SK-N-SH (cell line): ENCODE results near the gene SSTR4. TPM values are rescaled to one million over a fixed set of nuclear protein-coding genes. Genes with fewer than 3 reads are reported as not detected.

Experiments
- CTCF ChIA-PET: fragments of 300-600, 350-600 bp; formaldehyde crosslinking; extraction: SDS; loops from one replicate; lab custom pipeline; 2021; lab: Yijun Ruan, JAX
- POLR2A ChIA-PET: fragments of 350-600 bp; sonication (Branson Sonifier 250); formaldehyde crosslinking; extraction: SDS; loops from one replicate; lab custom pipeline; 2020; ENCODE audit warnings: antibody characterized with exemption, inconsistent platforms; lab: Yijun Ruan, JAX
- DNase-seq: peaks from one replicate; pipeline ENCODE4 v3.0.0; 2012
- H2AFZ ChIP-seq: fragments of 200-600 bp; sonication (generic); 2 replicates; pipeline ENCODE4 v1.8.1; 2016; ENCODE audit warnings: antibody characterized with exemption, mild to moderate bottlenecking, low read depth
- H3F3A ChIP-seq: fragments of 200-600 bp; sonication (generic); replicated peaks from 2 replicates; pipeline ENCODE3; 2016; ENCODE audit warnings: antibody characterized with exemption, mild to moderate bottlenecking; ENCODE audit not compliant: insufficient read depth
- H3K27ac ChIP-seq, 2 experiments: fragments of 200-500 bp in 1 of 2; fragments of 200-600 bp in 1 of 2; sonication (Bioruptor generic) in 1 of 2; sonication (generic), shearing (Covaris generic) in 1 of 2; 2 replicates each; pipeline versions ENCODE4 v1.5.1 to v1.6.1; 2014 to 2016; ENCODE audit warnings: low read depth in 2 of 2, inconsistent platforms in 1 of 2, low read length in 1 of 2, mild to moderate bottlenecking in 1 of 2, mixed read lengths in 1 of 2
- H3K27me3 ChIP-seq: fragments of 200-600 bp; sonication (generic), shearing (Covaris generic); 2 replicates; pipeline ENCODE4 v1.6.1; 2016; ENCODE audit warnings: mixed run types; ENCODE audit not compliant: insufficient read depth
- H3K36me3 ChIP-seq, 2 experiments: fragments of 200-500 bp in 1 of 2; fragments of 200-600 bp in 1 of 2; sonication (Bioruptor generic) in 1 of 2; sonication (generic) in 1 of 2; replicated peaks in 1 of 2; 2 replicates each; pipeline versions ENCODE3 to v1.5.1; 2014 to 2016; ENCODE audit warnings: low read length in 1 of 2, mild to moderate bottlenecking in 1 of 2; ENCODE audit not compliant: insufficient read depth in 2 of 2, control insufficient read depth in 1 of 2
- H3K4me1 ChIP-seq, 2 experiments: fragments of 200-500 bp in 1 of 2; fragments of 200-600 bp in 1 of 2; sonication (Bioruptor generic) in 1 of 2; sonication (generic), shearing (Covaris generic) in 1 of 2; 2 replicates each; pipeline versions ENCODE4 v1.5.1 to v1.6.1; 2014 to 2016; ENCODE audit warnings: low read depth in 1 of 2, low read length in 1 of 2, mixed run types in 1 of 2; ENCODE audit not compliant: insufficient read depth in 2 of 2, control insufficient read depth in 1 of 2
- H3K4me2 ChIP-seq: fragments of 200-600 bp; sonication (generic), shearing (Covaris generic); 2 replicates; pipeline ENCODE4 v1.6.1; 2017; ENCODE audit warnings: mixed run types
- H3K4me3 ChIP-seq, 2 experiments: fragments of 200-500 bp in 1 of 2; fragments of 200-600 bp in 1 of 2; sonication (Bioruptor generic) in 1 of 2; sonication (generic), shearing (Covaris generic) in 1 of 2; 2 replicates each; pipeline versions ENCODE4 v1.5.1 to v1.8.1; 2014 to 2016; ENCODE audit warnings: low read depth in 2 of 2, inconsistent platforms in 1 of 2, low read length in 1 of 2, mild to moderate bottlenecking in 1 of 2, mixed read lengths in 1 of 2, moderate library complexity in 1 of 2
- H3K79me2 ChIP-seq: fragments of 200-600 bp; sonication (generic); 2 replicates; pipeline ENCODE4 v1.8.1; 2017; ENCODE audit warnings: mild to moderate bottlenecking; ENCODE audit not compliant: insufficient read depth
- H3K9ac ChIP-seq: fragments of 200-600 bp; sonication (generic); 2 replicates; pipeline ENCODE4 v1.6.1; 2017; ENCODE audit warnings: mixed run types
- H3K9me2 ChIP-seq: fragments of 200-600 bp; sonication (generic); 2 replicates; pipeline ENCODE4 v1.6.1; 2017; ENCODE audit warnings: mixed run types
- H3K9me3 ChIP-seq: fragments of 200-600 bp; sonication (generic); 2 replicates; pipeline ENCODE4 v1.6.1; 2017; ENCODE audit warnings: mixed run types, mild to moderate bottlenecking, moderate library complexity
- H4K20me1 ChIP-seq: fragments of 200-600 bp; sonication (generic); 2 replicates; pipeline ENCODE4 v1.6.1; 2017; ENCODE audit warnings: mild to moderate bottlenecking, mixed run types; ENCODE audit not compliant: insufficient read depth
- FOXM1 ChIP-seq: IDR thresholded peaks from 2 replicates; pipeline ENCODE4 v1.4.0; 2012; ENCODE audit warnings: low read depth, mild to moderate bottlenecking
- GABPA ChIP-seq: IDR thresholded peaks from 2 replicates; pipeline ENCODE4 v1.4.0; 2012; ENCODE audit warnings: low read depth, mild to moderate bottlenecking
- GATA2 ChIP-seq: sonication (generic); formaldehyde crosslinking; IDR thresholded peaks from 2 replicates; pipeline ENCODE4 v1.5.0; 2020; ENCODE audit warnings: mild to moderate bottlenecking, missing genetic modification reagents
- MEF2A ChIP-seq: IDR thresholded peaks from 2 replicates; pipeline ENCODE4 v1.4.0; 2012; ENCODE audit warnings: low read depth, borderline replicate concordance
- MXI1 ChIP-seq: IDR thresholded peaks from 2 replicates; pipeline ENCODE4 v1.6.1; 2012; ENCODE audit warnings: mild to moderate bottlenecking, low read depth, low read length, improper control_type of control experiment
- NRF1 ChIP-seq: IDR thresholded peaks from 2 replicates; pipeline ENCODE4 v1.6.1; 2012; ENCODE audit warnings: low read depth, mild to moderate bottlenecking, low read length
- PBX3 ChIP-seq: IDR thresholded peaks from 2 replicates; pipeline ENCODE4; 2012
- REST ChIP-seq: IDR thresholded peaks from 2 replicates; pipeline ENCODE4 v1.6.1; 2012; ENCODE audit warnings: mild to moderate bottlenecking, low read depth, low read length, moderate library complexity
- RFX5 ChIP-seq: IDR thresholded peaks from 2 replicates; pipeline ENCODE4 v1.6.1; 2012; ENCODE audit warnings: mild to moderate bottlenecking, improper control_type of control experiment, low read length
- TEAD4 ChIP-seq: IDR thresholded peaks from 2 replicates; pipeline ENCODE4 v1.4.0; 2012; ENCODE audit warnings: mild to moderate bottlenecking, borderline replicate concordance; ENCODE audit not compliant: insufficient read depth
- YY1 ChIP-seq: IDR thresholded peaks from 2 replicates; pipeline ENCODE4 v1.4.0; 2012; ENCODE audit warnings: low read depth, mild to moderate bottlenecking
- WGBS: methylation state at CpG from one replicate; pipeline ENCODE4 v1.1.6; 2017; ENCODE audit warnings: low lambda C conversion rate; 5-methylcytosine and 5-hydroxymethylcytosine counted together
- polyA plus RNA-seq, 3 experiments: library from polyadenylated mRNA; depleted of rRNA; stranded (reverse); fragments of >200 nt; gene quantifications; 2 replicates each; pipeline ENCODE4 v1.2.3, GENCODE V29; 2012
- TF ChIP-seq, protein P1 (sequence below): fragments of 150-350 bp; IDR thresholded peaks from 2 replicates; pipeline ENCODE4 v1.6.1; 2017; ENCODE audit warnings: antibody characterized with exemption, low read length, low read depth, borderline replicate concordance
- TF ChIP-seq, protein P2 (sequence below): IDR thresholded peaks from 2 replicates; pipeline ENCODE4 v1.4.0; 2012; ENCODE audit warnings: low read depth

The SSTR4 gene
- polyA plus RNA-seq, 1 of the 3 experiments (the other 2 are of a cell fraction), result not detected

- no peak for DNase-seq
- H3K9me3 ChIP-seq, result no peaks in the 10 kb centered on the region
- H3K9ac ChIP-seq, result no peak overlapping the region
- no peaks in the 10 kb centered on the region for H3K36me3 ChIP-seq
- no peaks in the 10 kb centered on the region for H3K79me2 ChIP-seq
- peaks cover 12% of the 10 kb centered on the region; the same call in 1 of the 2 replicates for H3K27me3 ChIP-seq
- ChIA-PET CTCF (no interaction called here), POLR2A (no interaction called here)
- no peaks in the 10 kb centered on the region for H3K9me2 ChIP-seq
- no peak overlapping the region for H3K4me3 ChIP-seq
- no peaks in the 10 kb centered on the region for H3F3A ChIP-seq
- no peak overlapping the region for H2AFZ ChIP-seq
- H3K4me2 ChIP-seq, result no peak overlapping the region
- TF ChIP-seq, protein P1, sequence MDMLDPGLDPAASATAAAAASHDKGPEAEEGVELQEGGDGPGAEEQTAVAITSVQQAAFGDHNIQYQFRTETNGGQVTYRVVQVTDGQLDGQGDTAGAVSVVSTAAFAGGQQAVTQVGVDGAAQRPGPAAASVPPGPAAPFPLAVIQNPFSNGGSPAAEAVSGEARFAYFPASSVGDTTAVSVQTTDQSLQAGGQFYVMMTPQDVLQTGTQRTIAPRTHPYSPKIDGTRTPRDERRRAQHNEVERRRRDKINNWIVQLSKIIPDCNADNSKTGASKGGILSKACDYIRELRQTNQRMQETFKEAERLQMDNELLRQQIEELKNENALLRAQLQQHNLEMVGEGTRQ, result no peak
- TF ChIP-seq MXI1 (no peak), REST (no peak), RFX5 (no peak), MEF2A (no peak), YY1 (no peak), NRF1 (no peak), PBX3 (no peak), GABPA (no peak), FOXM1 (no peak), GATA2 (no peak), TEAD4 (no peak)
- TF ChIP-seq, protein P2, sequence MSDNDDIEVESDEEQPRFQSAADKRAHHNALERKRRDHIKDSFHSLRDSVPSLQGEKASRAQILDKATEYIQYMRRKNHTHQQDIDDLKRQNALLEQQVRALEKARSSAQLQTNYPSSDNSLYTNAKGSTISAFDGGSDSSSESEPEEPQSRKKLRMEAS, result no peak
- H3K4me1 ChIP-seq, result no peaks in the 10 kb centered on the region
- H4K20me1 ChIP-seq, result no peaks in the 10 kb centered on the region
- no peak overlapping the region for H3K27ac ChIP-seq
- WGBS, result 22% methylated on average over 11 of the region's 11 CpGs
These were observed 23.9 kb upstream of the SSTR4 start for GRCh38 chr20:23011008-23011721.
